ENCODE results near the gene ELMO2.

ELMO2 gene

DNA sequence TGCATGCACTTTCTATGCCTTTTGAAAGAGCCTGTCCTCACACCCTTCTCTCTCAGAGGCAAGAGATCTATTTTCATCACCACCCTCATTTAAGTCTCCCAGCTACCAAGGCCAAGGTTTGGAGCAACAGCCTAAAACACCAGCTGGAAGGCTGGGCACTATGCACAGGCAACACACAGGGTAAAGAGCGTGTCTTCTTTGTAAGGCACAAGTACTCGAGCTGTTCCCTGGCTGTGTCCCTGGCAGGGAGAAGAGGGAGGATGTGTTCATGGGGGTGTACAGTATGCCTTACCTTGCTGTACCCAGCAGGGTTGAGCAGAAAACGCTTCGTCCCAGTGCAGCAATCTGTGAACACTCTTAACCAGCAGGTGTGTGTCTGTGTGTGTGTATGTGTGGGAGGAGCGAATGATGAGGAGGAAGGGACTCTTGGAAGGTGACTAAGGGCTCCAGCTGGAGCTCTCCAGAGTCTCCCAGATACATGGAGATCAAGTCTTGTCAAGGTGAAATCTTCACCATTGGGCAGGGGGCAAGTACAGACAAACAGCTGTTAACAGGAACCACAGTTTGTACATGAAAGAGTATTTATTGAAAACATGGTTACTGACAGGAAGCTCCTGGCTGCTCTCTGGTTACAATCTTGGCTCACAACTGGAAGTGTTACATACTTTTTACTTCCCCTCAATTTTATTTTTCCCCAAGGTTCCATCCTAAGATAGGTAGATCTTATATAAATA is 40.8 kb downstream of the ELMO2 start:
- DNase-seq = no peak

DNA sequence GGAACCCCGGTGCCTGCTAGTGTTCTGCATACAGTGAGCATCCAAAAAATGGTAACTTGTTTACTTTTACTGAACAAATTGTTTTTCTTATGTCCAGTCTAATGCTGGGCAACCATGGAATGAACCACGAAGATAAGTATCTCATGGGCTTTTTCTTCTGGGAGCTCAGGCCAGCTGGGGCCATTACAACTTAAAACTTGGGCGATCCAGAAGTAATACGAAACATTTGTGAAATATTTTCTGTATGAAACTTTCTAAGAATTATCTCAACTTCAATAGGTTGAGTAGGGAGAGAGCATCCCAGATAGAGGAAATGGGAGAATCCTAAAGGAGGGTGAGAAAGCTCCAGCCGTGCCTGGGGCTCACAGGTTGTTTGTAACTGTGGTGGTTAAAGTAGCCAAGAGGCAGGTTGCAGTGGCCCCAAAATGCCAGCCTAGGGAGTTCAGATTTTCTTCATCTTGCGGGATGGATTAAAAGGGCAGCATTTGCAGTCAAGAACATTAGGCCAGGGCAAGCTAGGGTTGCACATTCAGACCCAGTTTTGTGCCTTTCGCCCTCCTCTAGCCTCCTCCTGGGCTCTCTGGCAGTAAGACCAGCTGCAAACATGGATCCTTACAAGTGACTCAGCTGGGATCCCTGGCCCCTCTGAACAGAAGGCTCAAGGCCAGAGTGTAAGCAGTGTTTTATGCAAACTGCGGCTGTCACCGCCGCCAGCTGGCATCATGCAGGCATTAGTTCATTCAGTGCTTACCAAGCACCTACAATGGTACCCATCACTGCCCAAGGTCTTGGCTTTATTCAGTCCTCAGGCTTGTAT is 41.5 kb downstream of the ELMO2 start:
- no peak for DNase-seq

DNA sequence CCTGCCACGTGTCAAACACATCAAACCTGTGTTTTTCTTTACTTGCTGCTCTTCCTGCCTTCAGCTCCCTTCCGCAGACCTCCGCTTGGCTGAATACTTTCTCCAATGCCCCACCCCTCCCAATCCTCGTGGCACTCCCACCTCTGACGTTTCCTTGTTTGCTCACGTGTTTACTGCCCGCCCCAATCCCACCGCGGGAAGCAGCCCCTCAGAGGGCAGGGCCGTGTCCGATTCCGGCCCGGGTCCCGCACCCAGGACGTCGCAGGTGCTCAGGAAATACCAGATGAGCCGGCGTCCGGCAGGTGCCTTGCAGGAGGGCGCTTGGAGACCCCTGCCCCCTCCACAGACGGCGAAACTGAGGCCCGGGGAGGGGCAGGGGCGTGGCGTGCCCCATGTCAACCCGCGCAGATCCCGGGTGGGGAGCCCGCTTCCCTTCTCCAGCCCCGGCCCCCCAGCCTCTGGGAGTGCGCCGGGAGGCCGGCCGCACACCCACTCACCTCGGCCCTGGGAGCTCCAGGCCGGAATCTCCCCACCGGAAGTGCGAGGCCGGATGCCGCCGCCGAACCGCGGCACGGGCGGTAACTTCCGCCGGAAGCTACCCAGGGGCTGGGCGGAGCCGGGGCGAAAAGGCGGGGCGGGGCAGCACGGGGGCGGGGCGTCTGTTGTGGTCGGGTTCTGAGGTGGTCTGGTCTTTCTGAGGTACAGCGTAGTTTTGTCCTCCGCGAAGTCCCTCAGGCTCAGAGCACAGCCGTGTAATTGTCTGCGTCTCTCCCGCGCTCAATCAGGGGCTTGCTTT is 42.3 kb downstream of the ELMO2 start:
- peak; percentile 93 for DNase-seq

DNA sequence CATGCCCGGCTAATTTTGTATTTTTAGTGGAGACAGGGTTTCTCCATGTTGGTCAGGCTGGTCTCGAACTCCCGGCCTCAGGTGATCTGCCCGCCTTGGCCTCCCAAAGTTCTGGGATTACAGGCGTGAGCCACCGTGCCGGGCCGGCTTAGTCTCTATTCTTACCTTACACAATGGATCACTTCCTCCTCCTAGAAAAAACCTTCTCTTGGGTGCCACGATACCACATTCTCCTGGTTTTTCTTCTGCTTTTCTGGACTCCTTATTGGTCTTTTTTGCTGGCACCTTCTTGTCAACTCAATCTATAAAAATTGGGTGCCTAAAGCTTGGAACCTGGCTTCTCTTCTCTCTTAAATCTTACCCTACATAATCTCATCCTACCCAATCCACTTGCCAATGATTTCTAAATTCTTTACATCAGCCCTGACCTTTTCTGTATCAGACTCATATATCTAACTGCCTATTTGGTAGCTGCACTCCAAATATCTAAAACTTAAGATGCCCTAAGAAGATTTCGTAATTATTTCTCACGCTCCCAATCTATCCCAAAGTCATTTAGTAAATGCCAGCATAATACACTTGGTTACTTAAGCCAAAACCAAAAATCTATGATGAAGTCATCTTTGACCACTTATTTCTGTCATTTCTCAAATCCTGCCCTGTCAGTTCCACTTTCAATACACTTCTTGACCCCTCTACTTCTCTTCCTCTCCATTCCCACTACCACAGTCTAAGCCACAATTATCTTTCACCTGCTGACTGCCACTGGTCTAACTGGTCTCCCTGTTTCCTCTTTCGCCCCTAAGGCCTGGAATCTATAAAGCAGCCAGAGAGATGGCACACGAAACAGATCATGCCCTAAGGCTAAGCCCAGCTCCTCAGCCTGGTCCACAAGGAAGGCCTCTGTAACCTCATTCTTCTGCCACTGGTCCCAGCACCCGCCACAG is 43.2 kb downstream of the ELMO2 start:
- no peak for DNase-seq

DNA sequence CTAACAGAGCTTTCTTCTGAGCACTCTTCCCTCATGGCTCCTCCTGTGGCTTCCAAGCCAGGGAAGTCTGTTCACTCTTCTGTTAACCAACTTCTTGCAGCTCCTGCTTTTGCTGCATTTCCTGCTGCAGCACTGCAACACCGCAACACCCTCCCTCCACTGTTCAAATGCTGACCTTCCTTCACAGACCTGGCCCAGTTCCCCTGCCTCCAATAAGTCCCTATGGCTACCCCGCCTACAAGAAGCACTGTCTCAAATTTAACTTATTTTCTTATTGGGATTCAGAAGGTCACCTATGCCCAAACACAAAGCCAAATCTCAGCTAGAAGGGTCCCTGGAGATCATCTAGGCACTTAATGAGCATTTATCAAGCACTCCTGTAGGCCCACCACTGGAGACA is 44.6 kb downstream of the ELMO2 start:
- DNase-seq = no peak

DNA sequence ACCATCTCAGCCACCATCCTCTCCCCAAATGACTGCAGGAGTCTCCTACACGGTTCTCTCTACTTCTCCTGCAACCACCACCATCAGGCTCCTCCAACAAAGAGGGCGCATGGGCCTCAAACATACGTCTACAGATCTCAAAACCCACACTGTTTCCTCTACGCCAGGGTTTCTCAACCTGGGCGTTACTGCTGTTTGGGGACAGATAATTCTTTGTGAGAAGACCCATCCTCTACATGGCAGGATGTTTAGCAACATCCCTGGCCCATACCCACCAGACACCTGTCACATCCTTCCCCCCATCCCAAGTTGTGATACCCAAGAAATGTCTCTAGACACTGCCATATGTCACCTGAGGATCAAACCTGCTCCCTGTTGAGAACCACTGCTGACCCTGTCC is 45.0 kb downstream of the ELMO2 start:
- no peak for DNase-seq

DNA sequence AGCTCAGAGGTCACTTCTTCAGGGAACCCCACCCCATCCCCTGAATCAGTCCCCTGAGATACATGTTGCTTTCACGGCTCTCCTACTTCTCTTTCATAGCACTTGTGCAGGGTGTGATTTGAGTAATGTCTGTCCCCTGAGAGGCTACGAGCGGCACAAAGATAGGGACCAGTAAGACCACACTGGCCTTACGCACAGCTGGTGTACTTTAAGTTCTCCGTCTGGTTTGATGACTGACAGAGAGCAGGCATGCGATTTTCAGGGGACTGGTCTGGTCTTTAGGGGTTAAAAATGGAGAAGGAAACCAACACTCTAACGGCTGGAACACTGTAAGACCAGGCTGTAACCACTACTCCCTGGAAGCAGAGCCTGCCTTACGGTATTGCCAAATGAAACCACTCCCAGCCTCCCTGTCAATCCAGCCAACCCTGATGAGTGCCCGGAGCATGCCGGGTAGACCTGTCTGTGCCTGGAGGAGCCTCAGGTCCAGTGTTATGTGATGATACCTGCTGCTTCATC is 47.1 kb downstream of the ELMO2 start:
- DNase-seq = peak; percentile 20

DNA sequence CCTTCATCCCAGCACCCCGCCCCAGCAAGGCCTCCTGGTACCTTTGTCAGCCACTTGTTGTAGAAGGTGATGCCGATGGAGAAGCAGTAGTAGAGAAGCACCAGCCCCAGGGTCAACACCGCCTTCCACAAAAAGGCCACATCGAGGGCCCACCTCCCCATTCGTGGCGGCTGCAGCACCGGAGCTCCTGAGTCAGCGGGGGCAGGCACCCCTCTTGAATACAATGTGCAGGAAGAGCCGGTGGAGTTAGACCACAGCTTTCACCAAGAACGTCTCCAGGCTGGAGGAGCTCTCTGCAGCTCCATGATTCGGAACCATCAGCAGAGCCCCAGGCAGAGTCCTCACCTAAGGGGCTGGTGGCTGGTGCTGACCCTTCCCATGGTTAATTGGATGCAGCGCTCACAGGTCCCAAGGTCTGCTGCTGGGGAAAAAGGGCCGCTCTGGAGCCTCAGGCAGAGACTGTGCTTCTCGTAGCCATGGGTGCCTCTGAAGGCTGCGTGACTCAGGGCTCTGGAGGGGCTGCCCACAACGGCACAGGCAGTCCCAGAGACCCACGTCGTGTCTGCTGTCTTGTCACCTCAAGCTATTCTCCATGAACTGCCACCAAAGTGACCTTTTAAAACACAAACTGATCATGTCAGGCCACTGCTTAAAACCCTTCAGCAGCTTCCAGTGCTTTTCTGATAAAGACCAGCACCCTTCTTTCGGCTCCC is 47.9 kb downstream of the ELMO2 start:
- DNase-seq = no peak

DNA sequence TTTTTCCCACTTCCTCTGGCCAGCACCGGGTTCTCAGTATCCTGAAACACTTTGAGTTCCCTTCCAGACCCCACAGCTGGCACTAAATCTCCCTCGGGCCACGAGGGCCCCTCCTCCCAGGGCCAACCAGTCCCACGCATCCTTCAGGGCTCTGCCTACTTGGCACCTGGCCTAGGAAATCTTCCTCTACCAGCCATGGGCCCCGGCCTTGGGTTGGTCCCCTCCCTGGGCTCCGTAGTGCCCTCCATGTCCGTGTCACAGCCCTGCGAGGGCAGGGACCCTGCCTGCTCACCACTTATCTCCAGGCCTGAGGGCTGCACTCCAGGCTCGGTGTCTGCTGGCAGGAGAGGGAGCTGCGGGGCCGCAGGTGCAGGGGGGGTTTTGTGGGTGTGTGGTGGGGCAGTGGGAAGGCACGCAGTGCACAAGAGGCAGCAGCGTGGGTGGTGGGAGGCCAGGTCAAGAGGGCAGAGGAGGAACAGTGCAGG is 49.3 kb downstream of the ELMO2 start:
- peak; percentile 39 for DNase-seq

DNA sequence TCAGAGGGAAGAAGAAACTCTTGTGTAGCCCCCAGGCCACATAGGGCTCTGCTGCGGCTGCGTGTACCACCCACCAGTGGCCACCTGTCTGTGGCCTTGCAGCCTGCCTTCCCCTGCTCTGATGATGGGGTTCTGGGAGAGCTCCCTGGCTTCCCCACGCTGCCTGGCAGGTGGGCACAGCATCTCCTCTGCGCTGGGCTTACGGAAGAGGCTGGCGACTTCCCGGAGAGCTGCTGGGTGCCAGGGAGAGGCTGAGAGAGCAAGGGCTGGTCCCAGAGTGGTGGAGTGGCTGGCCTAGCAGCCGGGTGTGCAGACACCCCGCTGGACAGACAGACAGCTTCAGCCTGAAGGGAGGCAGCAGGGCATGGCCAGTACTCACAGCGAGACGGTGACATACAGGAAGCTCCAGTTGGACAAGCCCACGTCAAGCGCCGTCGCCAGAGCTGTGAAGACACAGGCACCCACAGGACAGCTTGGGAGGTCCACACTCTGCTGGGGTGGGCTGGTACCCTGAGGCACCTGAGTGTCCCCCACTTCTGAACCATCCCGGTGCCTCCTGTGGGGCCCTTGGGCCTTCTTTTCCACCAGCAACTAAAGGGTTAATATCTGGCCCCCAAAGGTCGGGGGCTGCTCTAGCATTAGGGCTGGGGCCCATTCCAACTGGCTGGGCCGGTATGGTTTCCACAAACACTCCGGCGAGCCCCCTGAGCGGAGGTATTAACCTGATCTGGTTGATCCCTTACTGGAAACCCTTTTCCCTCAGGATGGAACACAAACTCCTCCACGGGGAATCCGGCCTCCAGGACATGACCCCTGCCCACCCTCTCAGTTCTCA is 50.0 kb downstream of the ELMO2 start:
- no peak for DNase-seq

DNA sequence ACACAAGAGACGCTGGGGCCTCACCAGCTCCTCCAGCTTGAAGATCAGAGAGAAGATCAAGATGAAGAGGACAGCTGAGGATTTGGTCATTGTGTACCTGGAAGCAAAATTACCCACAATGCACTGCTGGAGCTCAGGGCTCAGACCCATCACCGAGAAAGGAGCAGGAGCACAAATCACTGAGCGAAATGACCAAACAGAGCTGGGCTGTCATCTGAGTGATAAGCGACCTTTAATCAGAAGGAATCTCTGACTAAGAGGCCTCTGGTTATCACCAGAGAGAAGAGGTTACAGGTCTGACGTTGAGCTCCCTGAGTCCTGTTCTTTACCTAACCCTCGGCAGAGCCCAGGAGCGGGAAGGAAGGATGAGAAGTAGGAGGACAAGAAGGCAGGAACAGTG is 50.6 kb downstream of the ELMO2 start:
- no peak for DNase-seq

DNA sequence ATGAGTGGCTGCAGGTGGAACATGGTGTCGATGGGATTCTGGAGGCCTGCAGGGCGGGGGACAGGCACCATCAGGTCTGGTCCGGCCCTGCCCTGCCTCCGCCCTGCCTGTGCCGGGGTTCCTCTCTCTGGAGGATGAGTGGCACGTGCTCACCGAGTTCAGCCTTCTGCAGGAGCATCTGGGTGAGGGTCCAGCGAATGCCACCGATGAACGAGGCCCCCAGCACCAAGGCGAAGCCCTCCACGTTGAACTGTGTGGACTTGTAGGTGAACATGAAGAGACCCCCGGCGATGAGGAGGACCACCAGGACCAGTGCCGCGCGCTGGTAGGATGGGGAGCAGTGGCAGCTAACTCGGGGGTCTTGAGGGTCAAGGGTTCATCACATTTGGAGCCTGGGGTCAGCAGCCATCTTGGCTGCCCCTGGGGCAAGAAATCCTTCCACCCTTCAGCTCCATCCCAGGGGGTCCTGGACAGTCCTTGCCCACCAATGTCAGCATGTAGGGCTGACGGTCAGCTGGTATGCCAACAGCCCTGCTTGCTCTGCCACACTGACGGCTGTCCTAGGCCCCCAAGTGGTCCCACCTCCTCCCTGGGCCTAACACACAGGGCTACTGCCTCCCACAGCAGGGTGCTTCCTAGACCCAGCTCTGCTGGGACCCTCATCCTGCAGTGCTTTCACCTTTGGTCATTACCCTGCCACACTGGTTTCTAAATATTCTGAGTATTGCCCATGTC is 51.3 kb downstream of the ELMO2 start:
- no peak for DNase-seq

DNA sequence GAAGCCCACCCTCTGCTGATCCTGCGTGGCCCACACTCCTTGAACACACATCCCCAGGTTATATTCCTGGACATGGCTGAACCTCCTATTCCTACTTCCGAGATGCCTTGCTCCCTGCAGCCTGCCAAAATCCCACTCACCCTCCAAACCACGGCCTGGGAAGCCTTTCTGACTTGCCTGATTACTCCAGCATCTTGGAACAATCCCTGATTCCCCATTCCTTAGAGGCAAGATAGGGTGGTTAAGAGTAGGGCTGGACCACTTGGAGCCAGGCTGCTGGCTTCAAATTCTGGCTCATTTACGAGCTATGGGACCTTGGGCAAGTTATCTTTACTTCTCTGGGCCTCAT is 52.2 kb downstream of the ELMO2 start:
- DNase-seq = no peak

DNA sequence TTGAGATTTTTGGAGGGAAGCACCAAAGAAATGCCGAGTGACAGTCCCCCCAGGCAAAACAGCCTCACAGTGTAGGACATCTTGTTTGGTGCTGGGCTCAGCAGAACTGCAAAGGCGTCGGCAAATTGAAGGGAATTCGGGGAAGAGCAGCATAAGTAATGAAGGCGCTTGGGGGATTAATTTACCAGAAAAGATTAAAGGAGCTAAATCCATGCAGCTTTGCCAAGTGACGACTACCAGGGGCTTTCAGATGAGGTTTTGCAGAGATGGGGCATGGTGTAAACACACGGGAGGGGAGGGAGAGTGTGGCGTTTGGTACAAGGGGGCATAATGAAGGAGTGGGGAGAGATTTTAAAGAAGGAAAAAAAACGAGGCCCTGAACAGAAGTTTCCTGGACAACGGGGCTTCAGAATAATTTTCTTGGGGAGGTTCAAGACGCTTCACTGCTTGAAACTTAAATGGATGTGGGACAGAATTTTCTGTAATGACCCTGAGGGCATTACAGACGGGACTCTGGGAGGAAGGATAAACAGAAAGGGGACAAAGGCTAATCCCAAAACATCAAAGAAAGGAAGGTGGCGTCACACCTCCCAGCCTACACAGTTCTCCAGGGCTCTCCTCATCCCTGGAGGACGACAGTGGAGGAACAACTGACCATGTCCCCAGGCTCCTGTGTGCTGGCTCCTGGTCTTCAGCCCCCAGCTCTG is 52.8 kb downstream of the ELMO2 start:
- DNase-seq = no peak

DNA sequence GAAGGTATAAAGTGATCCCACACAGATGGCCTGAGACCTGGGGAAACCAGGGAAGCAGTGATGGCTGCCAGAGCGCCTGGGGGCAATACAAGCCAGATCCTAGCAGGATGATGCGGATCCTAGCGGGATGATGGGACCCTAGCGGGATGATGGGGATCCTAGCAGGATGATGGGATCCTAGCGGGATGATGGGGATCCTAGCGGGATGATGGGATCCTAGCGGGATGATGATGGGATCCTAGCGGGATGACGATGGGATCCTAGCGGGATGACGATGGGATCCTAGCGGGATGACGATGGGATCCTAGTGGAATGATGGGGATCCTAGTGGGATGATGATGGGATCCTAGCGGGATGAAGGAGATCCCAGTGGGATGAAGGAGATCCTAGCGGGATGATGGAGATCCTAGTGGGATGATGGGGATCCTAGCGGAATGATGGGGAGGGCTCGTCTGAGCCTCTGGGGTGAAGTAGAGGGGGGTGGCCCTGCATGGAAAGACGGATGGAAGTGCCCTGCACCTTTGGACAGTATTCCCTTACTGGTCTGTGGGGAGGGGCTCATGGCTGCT is 54.0 kb downstream of the ELMO2 start:
- DNase-seq = no peak

DNA sequence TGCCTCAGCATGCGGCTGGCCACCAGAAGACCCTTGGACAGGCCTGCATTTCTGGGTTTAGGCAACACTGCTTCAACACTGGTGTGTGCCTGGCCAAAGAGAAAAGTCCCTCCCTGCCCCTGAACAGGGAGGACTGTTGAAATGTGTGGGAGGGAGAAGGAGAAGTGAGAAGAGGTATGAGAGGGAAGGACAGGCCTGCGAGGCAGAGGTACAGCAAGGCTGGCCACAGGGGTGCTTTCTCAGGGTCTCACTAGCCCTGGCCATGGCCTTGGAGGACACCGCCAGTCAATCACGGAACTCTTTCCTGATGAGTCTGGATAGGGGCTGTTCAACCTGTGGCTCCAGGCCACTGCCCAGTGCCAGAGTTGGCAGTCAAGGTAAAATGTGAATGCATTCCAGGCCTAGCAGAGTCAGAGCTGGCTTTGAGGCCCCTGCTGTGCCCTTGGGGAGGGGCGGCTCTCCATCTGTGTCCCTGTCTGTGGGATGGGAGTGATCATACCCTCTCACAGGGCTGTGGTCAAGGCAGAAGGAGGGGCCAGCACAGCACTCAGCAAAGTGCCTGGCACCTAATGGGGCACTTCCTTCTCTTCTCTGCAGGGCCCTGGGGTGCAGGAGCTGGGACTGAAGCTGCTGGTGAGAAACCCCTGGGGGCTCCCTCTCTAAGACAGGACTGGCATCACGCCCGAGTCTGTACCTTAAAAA is 54.9 kb downstream of the ELMO2 start:
- no peak for DNase-seq

DNA sequence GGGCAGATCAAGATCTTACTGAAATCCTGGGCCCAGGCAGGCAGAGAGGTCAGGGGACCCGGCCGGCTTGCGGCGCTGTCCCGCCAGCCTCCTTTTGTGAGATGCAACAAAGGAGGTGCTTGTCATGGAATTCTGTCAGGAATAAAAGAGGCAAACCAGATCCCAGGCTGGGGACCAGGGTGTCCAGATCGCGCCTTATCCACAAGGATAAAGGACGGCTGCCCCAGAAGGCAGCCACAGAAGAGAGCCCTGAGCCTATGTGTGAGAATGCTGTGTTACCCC is 55.5 kb downstream of the ELMO2 start:
- DNase-seq = no peak
